Breast epithelium (tissue), 3 donors: ENCODE measurements around the gene MSGN1.

Experiments
- POLR2A ChIP-seq: fragments of 450-650 bp; IDR thresholded peaks from one replicate; pipeline ENCODE4 v1.6.1; 2016; ENCODE audit warnings: antibody characterized with exemption, mild to moderate bottlenecking, moderate library complexity
- POLR2AphosphoS5 ChIP-seq, 3 donors: sonication (generic); formaldehyde crosslinking; IDR thresholded peaks; one replicate each; pipeline ENCODE4 v1.6.1; 2017; ENCODE audit warnings: antibody characterized with exemption in 3 of 3
- TF ChIP-seq, protein P1 (sequence below), 3 donors: fragments of 450-650 bp; IDR thresholded peaks; one replicate each; pipeline ENCODE4 v1.5.1; 2016 to 2017; ENCODE audit warnings: antibody characterized with exemption in 3 of 3, mild to moderate bottlenecking in 3 of 3, moderate library complexity in 3 of 3

DNA sequence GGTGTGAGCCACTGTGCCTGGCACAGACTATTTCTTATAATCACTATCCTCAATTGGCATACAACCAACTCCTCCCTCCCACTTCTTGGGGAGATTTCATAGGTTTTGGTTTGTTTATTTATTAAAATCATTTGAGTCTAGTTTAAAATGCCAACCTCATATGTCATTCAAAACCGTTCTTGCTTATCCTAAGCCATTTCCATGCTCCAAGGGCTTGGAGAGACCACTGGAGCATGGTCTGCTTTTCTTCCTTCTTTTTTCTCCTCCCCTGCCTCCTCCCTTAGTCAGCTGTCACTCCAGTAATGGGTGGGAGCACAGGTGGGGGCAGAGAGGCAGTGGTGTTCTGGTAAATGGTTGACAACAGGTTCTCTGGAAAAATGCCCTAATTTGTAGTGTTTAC is 41.8 kb downstream of the MSGN1 start:
- TF ChIP-seq POLR2A (no peak), POLR2AphosphoS5 (IDR thresholded peaks at IDR 0.05) (no peak)
- TF ChIP-seq, protein P1, sequence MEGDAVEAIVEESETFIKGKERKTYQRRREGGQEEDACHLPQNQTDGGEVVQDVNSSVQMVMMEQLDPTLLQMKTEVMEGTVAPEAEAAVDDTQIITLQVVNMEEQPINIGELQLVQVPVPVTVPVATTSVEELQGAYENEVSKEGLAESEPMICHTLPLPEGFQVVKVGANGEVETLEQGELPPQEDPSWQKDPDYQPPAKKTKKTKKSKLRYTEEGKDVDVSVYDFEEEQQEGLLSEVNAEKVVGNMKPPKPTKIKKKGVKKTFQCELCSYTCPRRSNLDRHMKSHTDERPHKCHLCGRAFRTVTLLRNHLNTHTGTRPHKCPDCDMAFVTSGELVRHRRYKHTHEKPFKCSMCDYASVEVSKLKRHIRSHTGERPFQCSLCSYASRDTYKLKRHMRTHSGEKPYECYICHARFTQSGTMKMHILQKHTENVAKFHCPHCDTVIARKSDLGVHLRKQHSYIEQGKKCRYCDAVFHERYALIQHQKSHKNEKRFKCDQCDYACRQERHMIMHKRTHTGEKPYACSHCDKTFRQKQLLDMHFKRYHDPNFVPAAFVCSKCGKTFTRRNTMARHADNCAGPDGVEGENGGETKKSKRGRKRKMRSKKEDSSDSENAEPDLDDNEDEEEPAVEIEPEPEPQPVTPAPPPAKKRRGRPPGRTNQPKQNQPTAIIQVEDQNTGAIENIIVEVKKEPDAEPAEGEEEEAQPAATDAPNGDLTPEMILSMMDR (IDR thresholded peaks at IDR 0.05), result no peak
